Measurements from ENCODE around the gene SNX19. TPM values are rescaled to one million over a fixed set of nuclear protein-coding genes. Genes with fewer than 3 reads are reported as not detected.
A peak's percentile ranks its signal among the peaks of the same experiment; 100 is the strongest.

SNX19 gene
- total RNA-seq, 1 donor from 2014 or later, result 67.4 TPM

DNA sequence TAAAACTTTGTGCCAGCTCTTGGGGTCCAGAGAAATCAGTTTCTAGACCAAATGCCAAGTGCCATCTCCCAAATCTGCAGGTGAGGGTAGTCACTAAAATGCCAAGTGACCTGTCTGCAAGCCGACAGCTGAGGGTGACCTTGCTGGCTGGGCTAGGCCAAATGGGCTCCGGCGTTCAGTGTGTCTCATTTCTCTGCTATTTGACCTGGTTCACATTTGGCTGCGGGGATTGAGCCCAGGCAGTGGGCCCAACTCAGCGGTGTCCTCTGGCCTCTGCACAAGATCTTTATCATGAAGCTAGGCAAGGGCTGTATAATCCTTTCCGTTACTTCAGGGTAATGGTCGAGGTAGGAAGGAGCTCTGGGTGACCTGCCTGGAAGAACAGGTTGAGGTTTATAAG, 87.5 kb downstream of the SNX19 start:
- intact Hi-C loops (cut with DNase I), result no loop called here
- Histone ChIP-seq H3K9me3 (no peaks in the 10 kb centered on the region), H3K4me3 (no peak overlapping the region), H3K27ac (no peak overlapping the region), H3K27me3 (ENCODE audit: low read depth) (no peaks in the 10 kb centered on the region), H3K36me3 (no peaks in the 10 kb centered on the region), H3K4me1 (peaks cover 6% of the 10 kb centered on the region)
- TF ChIP-seq, protein P1, sequence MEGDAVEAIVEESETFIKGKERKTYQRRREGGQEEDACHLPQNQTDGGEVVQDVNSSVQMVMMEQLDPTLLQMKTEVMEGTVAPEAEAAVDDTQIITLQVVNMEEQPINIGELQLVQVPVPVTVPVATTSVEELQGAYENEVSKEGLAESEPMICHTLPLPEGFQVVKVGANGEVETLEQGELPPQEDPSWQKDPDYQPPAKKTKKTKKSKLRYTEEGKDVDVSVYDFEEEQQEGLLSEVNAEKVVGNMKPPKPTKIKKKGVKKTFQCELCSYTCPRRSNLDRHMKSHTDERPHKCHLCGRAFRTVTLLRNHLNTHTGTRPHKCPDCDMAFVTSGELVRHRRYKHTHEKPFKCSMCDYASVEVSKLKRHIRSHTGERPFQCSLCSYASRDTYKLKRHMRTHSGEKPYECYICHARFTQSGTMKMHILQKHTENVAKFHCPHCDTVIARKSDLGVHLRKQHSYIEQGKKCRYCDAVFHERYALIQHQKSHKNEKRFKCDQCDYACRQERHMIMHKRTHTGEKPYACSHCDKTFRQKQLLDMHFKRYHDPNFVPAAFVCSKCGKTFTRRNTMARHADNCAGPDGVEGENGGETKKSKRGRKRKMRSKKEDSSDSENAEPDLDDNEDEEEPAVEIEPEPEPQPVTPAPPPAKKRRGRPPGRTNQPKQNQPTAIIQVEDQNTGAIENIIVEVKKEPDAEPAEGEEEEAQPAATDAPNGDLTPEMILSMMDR (IDR thresholded peaks at IDR 0.05), result no peak
- ATAC-seq (no peak), DNase-seq (no peak)

DNA sequence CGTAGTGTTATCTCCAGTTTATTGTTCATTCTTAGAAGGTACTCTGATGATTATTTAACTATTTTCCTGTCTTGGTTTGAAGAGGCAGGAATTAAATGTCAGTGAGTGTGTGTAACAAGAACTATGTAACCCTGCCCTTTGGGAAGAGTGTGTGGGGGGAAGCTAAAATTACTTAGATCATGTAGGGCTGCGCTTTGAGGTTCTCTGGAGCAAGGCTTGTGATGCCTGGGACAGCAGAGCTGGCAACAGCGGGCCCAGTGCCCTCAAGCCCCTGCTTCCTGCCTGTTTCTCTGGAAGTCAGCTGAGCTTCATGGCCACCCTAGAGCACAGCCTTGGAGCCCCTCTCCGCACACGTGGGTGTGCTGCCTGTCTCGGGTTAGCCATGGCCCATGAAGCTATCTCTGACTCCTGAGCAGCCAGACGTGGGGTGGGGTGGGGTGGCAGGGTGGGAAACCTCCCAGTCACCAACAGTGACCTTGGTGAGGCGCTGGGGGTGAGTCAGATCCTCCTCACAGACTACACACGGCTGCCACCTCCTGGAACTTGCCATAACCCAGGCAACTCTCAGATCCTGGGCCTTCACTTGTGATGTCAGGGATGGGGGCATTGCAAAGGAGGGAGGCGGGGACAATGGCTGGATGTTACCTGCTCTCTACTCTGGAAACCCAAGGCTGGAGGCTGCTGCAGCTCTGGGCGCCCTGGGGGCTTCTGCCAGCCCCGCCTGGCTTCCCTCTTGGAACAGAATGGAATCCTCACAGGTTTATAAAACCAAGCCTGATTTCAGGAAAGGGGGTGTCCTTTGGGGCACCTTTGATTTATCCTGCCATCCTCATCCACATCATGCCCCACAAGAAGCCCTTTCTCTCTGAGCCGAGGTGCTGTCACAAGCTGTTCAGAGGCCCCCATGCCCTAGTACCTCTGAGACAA, 88.6 kb downstream of the SNX19 start:
- TF ChIP-seq, protein P1 (IDR thresholded peaks at IDR 0.05), result peak; percentile 32
- Histone ChIP-seq H3K4me1 (peaks cover 6% of the 10 kb centered on the region), H3K36me3 (no peaks in the 10 kb centered on the region), H3K27me3 (ENCODE audit: low read depth) (no peaks in the 10 kb centered on the region), H3K27ac (no peak overlapping the region), H3K9me3 (no peaks in the 10 kb centered on the region), H3K4me3 (no peak overlapping the region)
- ATAC-seq, result peak; percentile 65 to 81
- intact Hi-C loops (cut with DNase I), result no loop called here
- DNase-seq, result no peak

DNA sequence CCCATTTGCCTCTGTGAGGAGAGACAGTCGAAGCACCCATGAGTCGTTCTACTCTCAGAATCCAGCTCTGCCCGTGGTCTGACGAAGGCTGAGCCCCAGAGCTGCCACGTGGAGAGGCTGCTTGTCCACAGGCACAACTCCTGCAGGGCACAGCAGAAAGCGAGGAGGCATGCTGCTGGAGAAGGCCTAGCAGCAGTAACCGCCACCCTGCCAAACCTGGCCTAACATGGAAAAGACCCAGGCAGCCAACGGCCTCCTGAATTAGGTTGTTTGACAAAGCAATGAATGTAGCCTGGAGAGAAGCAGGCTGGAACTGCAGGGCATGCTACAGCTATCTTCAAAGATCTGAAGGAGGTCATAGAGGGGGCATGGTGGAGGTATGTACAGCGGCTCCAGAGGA, 89.7 kb downstream of the SNX19 start:
- intact Hi-C loops (cut with DNase I), result no loop called here
- TF ChIP-seq, protein P1 (IDR thresholded peaks at IDR 0.05), result no peak
- no peak overlapping the region for H3K4me3 ChIP-seq
- H3K4me1 ChIP-seq, result peaks cover 6% of the 10 kb centered on the region
- no peaks in the 10 kb centered on the region for H3K36me3 ChIP-seq
- no peaks in the 10 kb centered on the region for H3K9me3 ChIP-seq
- DNase-seq (no peak), ATAC-seq (no peak)
- no peak overlapping the region for H3K27ac ChIP-seq
- H3K27me3 ChIP-seq (ENCODE audit: low read depth), result no peaks in the 10 kb centered on the region

DNA sequence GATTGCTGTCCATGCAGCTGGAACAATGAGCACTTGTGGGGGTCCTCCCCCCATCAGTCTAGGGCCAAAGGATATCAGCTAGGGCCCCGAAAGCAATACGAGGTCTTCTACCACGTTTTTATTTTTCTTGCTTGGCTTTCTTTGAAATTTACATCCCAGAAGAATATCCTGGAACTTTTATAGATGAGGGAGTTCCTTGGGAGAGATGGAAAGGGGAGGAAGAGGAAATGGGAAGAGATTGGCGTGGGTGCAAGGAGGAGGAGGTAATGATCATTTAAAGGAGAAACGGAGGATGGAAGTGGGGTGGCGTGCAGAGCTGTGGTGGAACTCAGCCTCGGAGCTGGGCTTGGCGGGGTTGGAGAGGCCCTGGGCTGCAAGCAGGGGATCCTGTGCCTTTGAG, 90.3 kb downstream of the SNX19 start:
- TF ChIP-seq, protein P1 (IDR thresholded peaks at IDR 0.05), result no peak
- H3K27me3 ChIP-seq (ENCODE audit: low read depth), result no peaks in the 10 kb centered on the region
- DNase-seq, result no peak
- peaks cover 6% of the 10 kb centered on the region for H3K4me1 ChIP-seq
- intact Hi-C loops (cut with DNase I), result no loop called here
- ATAC-seq, result no peak
- H3K9me3 ChIP-seq, result no peaks in the 10 kb centered on the region
- no peak overlapping the region for H3K27ac ChIP-seq
- no peak overlapping the region for H3K4me3 ChIP-seq
- no peaks in the 10 kb centered on the region for H3K36me3 ChIP-seq

DNA sequence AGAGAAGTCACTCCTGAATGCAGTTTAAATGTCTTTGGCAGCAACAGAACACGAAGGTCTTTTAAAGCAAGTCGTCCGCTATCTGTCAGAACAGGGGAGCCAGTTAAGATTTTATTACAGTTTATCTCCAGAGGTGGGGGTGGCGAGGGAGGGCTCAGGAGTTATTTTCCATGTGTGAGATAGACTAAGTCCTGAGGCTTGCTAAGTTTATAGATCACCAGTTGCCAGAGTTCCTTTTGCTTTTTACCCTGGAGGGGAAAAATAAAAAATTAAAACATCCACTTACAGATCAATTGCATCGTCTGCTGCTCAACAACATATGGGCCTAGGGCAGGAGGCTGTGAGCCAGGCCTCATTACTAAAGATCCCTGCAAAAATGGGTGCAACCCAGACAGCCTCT, 90.7 kb downstream of the SNX19 start:
- Histone ChIP-seq H3K4me1 (peaks cover 6% of the 10 kb centered on the region), H3K36me3 (no peaks in the 10 kb centered on the region), H3K27ac (no peak overlapping the region), H3K4me3 (no peak overlapping the region), H3K9me3 (no peaks in the 10 kb centered on the region), H3K27me3 (ENCODE audit: low read depth) (no peaks in the 10 kb centered on the region)
- ATAC-seq (no peak), DNase-seq (no peak)
- TF ChIP-seq, protein P1 (IDR thresholded peaks at IDR 0.05), result no peak
- intact Hi-C loops (cut with DNase I), result no loop called here
